ENCODE data around the gene MTFMT.

Gene MTFMT

GRCh38 chr15:65068403-65068788 lies 39.0 kb upstream of the MTFMT start:
- TF ChIP-seq ARNT (IDR thresholded peaks at IDR 0.05) (no peak), CTBP1 (IDR thresholded peaks at IDR 0.05; ENCODE audit: borderline replicate concordance) (no peak), SP1 (IDR thresholded peaks at IDR 0.05) (no peak), FOXM1 (IDR thresholded peaks at IDR 0.05; ENCODE audit: borderline replicate concordance) (no peak), SUZ12 (IDR thresholded peaks at IDR 0.05) (no peak), FOXA1 (IDR thresholded peaks at IDR 0.05) (no peak), L3MBTL2 (conservative IDR thresholded peaks at IDR 0.05) (no peak), HDGF (IDR thresholded peaks at IDR 0.05; ENCODE audit: borderline replicate concordance) (no peak), NFRKB (IDR thresholded peaks at IDR 0.05) (no peak), LEF1 (IDR thresholded peaks at IDR 0.05; ENCODE audit: borderline replicate concordance) (no peak), FOXK2 (IDR thresholded peaks at IDR 0.05) (no peak), PKNOX1 (IDR thresholded peaks at IDR 0.05) (no peak)
- no peak for DNase-seq (ENCODE audit: extremely low spot score)
- ChIA-PET CTCF (no interaction called here), POLR2A (no interaction called here)

GRCh38 chr15:65067645-65068402 lies 38.4 kb upstream of the MTFMT start, which contains the start of gene RASL12:
Gene RASL12 (minus strand): TSS chr15:65067991. CDS start chr15:65067835, 156 bp downstream.
- ChIA-PET CTCF (no interaction called here), POLR2A (no interaction called here)
- TF ChIP-seq TARDBP (IDR thresholded peaks at IDR 0.05), result no peak
- TF ChIP-seq ARNT (IDR thresholded peaks at IDR 0.05), result no peak
- no peak for TF ChIP-seq PKNOX1 (IDR thresholded peaks at IDR 0.05)
- TF ChIP-seq ZNF384 (IDR thresholded peaks at IDR 0.05), result no peak
- TF ChIP-seq CTBP1 (IDR thresholded peaks at IDR 0.05; ENCODE audit: borderline replicate concordance), result no peak
- TF ChIP-seq ELF4 (IDR thresholded peaks at IDR 0.05), result no peak
- no peak for TF ChIP-seq FOXM1 (IDR thresholded peaks at IDR 0.05; ENCODE audit: borderline replicate concordance)
- DNase-seq (ENCODE audit: extremely low spot score), result no peak

GRCh38 chr15:65067317-65067644 lies 37.8 kb upstream of the MTFMT start:
- no peak for DNase-seq (ENCODE audit: extremely low spot score)
- CTCF ChIA-PET, result no interaction called here
- POLR2A ChIA-PET, result no interaction called here
- no peak for TF ChIP-seq LEF1 (IDR thresholded peaks at IDR 0.05; ENCODE audit: borderline replicate concordance)
- TF ChIP-seq ARNT (IDR thresholded peaks at IDR 0.05), result no peak
- TF ChIP-seq SUZ12 (IDR thresholded peaks at IDR 0.05), result no peak
- no peak for TF ChIP-seq CTBP1 (IDR thresholded peaks at IDR 0.05; ENCODE audit: borderline replicate concordance)
- no peak for TF ChIP-seq FOXM1 (IDR thresholded peaks at IDR 0.05; ENCODE audit: borderline replicate concordance)
- no peak for TF ChIP-seq TARDBP (IDR thresholded peaks at IDR 0.05)
- TF ChIP-seq ELF4 (IDR thresholded peaks at IDR 0.05), result no peak
- no peak for TF ChIP-seq ZNF384 (IDR thresholded peaks at IDR 0.05)
- TF ChIP-seq SP1 (IDR thresholded peaks at IDR 0.05), result no peak
- no peak for TF ChIP-seq HDGF (IDR thresholded peaks at IDR 0.05; ENCODE audit: borderline replicate concordance)
- TF ChIP-seq NFRKB (IDR thresholded peaks at IDR 0.05), result no peak
- no peak for TF ChIP-seq FOXA1 (IDR thresholded peaks at IDR 0.05)
- no peak for TF ChIP-seq FOXK2 (IDR thresholded peaks at IDR 0.05)
- TF ChIP-seq L3MBTL2 (conservative IDR thresholded peaks at IDR 0.05), result no peak
- TF ChIP-seq BHLHE40 (IDR thresholded peaks at IDR 0.05; ENCODE audit: borderline replicate concordance), result no peak
- TF ChIP-seq PKNOX1 (IDR thresholded peaks at IDR 0.05), result no peak

- TF ChIP-seq SUZ12 (IDR thresholded peaks at IDR 0.05) (no peak), BHLHE40 (IDR thresholded peaks at IDR 0.05; ENCODE audit: borderline replicate concordance) (no peak), PKNOX1 (IDR thresholded peaks at IDR 0.05) (no peak), L3MBTL2 (conservative IDR thresholded peaks at IDR 0.05) (no peak)
- no peak for DNase-seq (ENCODE audit: extremely low spot score)
- POLR2A ChIA-PET, result no interaction called here
- CTCF ChIA-PET, result interaction anchor here (0.7 kb wide), 1 partner anchor 22 kb away, joined by 4 read pairs; no protein-coding TSS in a partner anchor
These were observed 37.3 kb upstream of the MTFMT start for GRCh38 chr15:65066635-65067316.

- no peak for TF ChIP-seq ARNT (IDR thresholded peaks at IDR 0.05)
- TF ChIP-seq PKNOX1 (IDR thresholded peaks at IDR 0.05), result no peak
- TF ChIP-seq ZNF384 (IDR thresholded peaks at IDR 0.05), result no peak
- TF ChIP-seq NFRKB (IDR thresholded peaks at IDR 0.05), result no peak
- TF ChIP-seq FOXK2 (IDR thresholded peaks at IDR 0.05), result no peak
- no peak for TF ChIP-seq L3MBTL2 (conservative IDR thresholded peaks at IDR 0.05)
- no peak for TF ChIP-seq BHLHE40 (IDR thresholded peaks at IDR 0.05; ENCODE audit: borderline replicate concordance)
- TF ChIP-seq FOXA1 (IDR thresholded peaks at IDR 0.05), result no peak
- no peak for TF ChIP-seq SUZ12 (IDR thresholded peaks at IDR 0.05)
- no peak for TF ChIP-seq CTBP1 (IDR thresholded peaks at IDR 0.05; ENCODE audit: borderline replicate concordance)
- TF ChIP-seq LEF1 (IDR thresholded peaks at IDR 0.05; ENCODE audit: borderline replicate concordance), result no peak
- TF ChIP-seq TARDBP (IDR thresholded peaks at IDR 0.05), result no peak
- no peak for TF ChIP-seq FOXM1 (IDR thresholded peaks at IDR 0.05; ENCODE audit: borderline replicate concordance)
- TF ChIP-seq SP1 (IDR thresholded peaks at IDR 0.05), result no peak
- no peak for TF ChIP-seq ELF4 (IDR thresholded peaks at IDR 0.05)
- no peak for DNase-seq (ENCODE audit: extremely low spot score)
- ChIA-PET POLR2A (no interaction called here), CTCF (interaction anchor here (0.7 to 0.9 kb wide), 2 partner anchors 21 to 22 kb away, joined by 3 to 4 read pairs; no protein-coding TSS in a partner anchor)
These were observed 36.7 kb upstream of the MTFMT start for GRCh38 chr15:65066001-65066634.

Data from HEK293T (cell line).